Progenitor cell of endocrine pancreas (in vitro differentiated cells): ENCODE measurements around the gene RAB1A. TPM values are rescaled to one million over a fixed set of nuclear protein-coding genes. Genes with fewer than 3 reads are reported as not detected.

Experiments used
- DNase-seq: peaks from one replicate; pipeline ENCODE4 v3.0.0; 2021; ENCODE audit warnings: low spot score; ENCODE audit not compliant: unreplicated experiment
- H3K27ac Mint-ChIP-seq: 2 replicates; pipeline ENCODE4 v1.8.0; 2021; ENCODE audit warnings: mild to moderate bottlenecking, moderate library complexity, mixed read lengths
- H3K27me3 Mint-ChIP-seq: 2 replicates; pipeline ENCODE4 v1.8.0; 2021; ENCODE audit warnings: mixed read lengths
- H3K36me3 Mint-ChIP-seq: 2 replicates; pipeline ENCODE4 v1.8.0; 2022; ENCODE audit warnings: mixed read lengths; ENCODE audit not compliant: insufficient read depth
- H3K4me1 Mint-ChIP-seq: 2 replicates; pipeline ENCODE4 v1.8.0; 2021; ENCODE audit warnings: low read depth, mixed read lengths
- H3K4me3 Mint-ChIP-seq: 2 replicates; pipeline ENCODE4 v1.8.0; 2021; ENCODE audit warnings: low read depth, mild to moderate bottlenecking, moderate library complexity, mixed read lengths
- H3K9me3 Mint-ChIP-seq: 2 replicates; pipeline ENCODE4 v1.8.0; 2021; ENCODE audit warnings: low read depth, mixed read lengths
- total RNA-seq: library from RNA; stranded (reverse); gene quantifications from 2 replicates; pipeline ENCODE4 v1.2.1, GENCODE V29; 2021
- TF ChIP-seq, protein P1 (sequence below): fragments of 200-600 bp; sonication (generic); IDR thresholded peaks from one replicate; pipeline ENCODE4 v1.5.0; 2021; ENCODE audit warnings: antibody characterized with exemption, mild to moderate bottlenecking; ENCODE audit not compliant: unreplicated experiment

Gene RAB1A
- total RNA-seq, 1 donor from 2014 or later, result 134 TPM

DNA sequence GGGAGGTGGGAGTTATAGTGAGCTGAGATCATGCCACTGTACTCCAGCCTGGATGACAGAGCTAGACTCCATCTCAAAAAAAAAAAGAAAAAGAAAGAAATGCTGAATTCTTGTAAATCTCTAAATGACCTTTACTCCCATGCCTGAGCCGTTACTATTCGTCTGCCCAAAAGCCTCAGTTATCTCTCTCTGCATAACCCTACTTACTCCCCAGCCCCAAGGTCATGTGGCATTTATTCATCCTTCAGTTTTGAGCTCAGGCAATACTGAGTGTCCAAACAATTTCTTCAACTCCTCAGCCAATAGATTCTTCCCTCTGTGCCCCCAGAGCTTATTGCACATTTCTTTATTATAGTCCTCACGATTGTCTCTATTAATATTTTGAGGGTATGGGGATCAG, 28.8 kb downstream of the RAB1A start:
- peaks cover 18% of the 10 kb centered on the region for H3K36me3 Mint-ChIP-seq
- no peak for DNase-seq
- H3K27me3 Mint-ChIP-seq, result no peaks in the 10 kb centered on the region
- no peaks in the 10 kb centered on the region for H3K4me1 Mint-ChIP-seq
- no peaks in the 10 kb centered on the region for H3K9me3 Mint-ChIP-seq
- TF ChIP-seq, protein P1, sequence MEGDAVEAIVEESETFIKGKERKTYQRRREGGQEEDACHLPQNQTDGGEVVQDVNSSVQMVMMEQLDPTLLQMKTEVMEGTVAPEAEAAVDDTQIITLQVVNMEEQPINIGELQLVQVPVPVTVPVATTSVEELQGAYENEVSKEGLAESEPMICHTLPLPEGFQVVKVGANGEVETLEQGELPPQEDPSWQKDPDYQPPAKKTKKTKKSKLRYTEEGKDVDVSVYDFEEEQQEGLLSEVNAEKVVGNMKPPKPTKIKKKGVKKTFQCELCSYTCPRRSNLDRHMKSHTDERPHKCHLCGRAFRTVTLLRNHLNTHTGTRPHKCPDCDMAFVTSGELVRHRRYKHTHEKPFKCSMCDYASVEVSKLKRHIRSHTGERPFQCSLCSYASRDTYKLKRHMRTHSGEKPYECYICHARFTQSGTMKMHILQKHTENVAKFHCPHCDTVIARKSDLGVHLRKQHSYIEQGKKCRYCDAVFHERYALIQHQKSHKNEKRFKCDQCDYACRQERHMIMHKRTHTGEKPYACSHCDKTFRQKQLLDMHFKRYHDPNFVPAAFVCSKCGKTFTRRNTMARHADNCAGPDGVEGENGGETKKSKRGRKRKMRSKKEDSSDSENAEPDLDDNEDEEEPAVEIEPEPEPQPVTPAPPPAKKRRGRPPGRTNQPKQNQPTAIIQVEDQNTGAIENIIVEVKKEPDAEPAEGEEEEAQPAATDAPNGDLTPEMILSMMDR, result no peak
- no peak overlapping the region for H3K4me3 Mint-ChIP-seq
- H3K27ac Mint-ChIP-seq, result peak overlapping the region; percentile 49

DNA sequence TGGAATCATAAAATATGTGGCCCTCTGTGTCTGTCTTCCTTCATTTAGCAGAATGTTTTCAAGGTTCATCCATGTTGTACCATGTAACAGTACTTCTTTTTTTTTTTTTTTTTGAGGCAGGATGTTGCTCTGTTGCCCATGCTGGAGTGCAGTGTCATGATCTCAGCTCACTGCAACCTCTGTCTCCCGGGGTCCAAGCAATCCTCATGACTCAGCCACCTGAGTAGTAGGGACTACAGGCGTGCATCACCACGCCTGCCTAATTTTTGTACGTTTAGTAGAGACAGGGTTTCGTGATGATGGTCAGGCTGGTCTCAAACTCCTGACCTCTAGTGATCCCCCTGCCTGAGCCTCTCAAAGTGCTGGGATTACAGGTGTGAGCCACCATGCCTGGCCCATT, 31.2 kb downstream of the RAB1A start:
- H3K36me3 Mint-ChIP-seq, result peaks cover 21% of the 10 kb centered on the region
- no peaks in the 10 kb centered on the region for H3K27me3 Mint-ChIP-seq
- H3K9me3 Mint-ChIP-seq, result no peaks in the 10 kb centered on the region
- TF ChIP-seq, protein P1, result no peak
- H3K4me1 Mint-ChIP-seq, result no peaks in the 10 kb centered on the region
- no peak overlapping the region for H3K4me3 Mint-ChIP-seq
- no peak for DNase-seq
- no peak overlapping the region for H3K27ac Mint-ChIP-seq

DNA sequence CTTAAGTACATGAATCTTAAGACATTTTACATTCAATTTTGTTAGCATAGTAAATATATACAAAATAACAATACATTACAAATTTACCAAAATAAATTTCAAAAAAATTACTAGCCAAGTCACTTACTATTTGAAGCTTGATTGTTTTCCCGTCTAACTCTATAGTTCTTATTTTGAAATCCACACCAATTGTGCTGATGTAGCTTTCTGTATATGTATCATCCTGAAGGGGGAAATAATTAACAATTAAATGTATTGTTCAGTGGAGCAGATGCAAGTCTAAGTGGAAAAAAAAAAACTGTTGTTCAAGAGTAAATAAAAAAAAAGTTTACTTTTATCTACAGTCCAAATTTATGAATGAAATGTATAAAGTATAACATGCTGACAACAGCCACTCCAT, 32.1 kb downstream of the RAB1A start:
- TF ChIP-seq, protein P1, result no peak
- Mint-ChIP-seq H3K27ac (no peak overlapping the region), H3K9me3 (no peaks in the 10 kb centered on the region), H3K36me3 (peaks cover 27% of the 10 kb centered on the region), H3K4me3 (no peak overlapping the region), H3K4me1 (no peaks in the 10 kb centered on the region), H3K27me3 (no peaks in the 10 kb centered on the region)
- DNase-seq, result no peak

DNA sequence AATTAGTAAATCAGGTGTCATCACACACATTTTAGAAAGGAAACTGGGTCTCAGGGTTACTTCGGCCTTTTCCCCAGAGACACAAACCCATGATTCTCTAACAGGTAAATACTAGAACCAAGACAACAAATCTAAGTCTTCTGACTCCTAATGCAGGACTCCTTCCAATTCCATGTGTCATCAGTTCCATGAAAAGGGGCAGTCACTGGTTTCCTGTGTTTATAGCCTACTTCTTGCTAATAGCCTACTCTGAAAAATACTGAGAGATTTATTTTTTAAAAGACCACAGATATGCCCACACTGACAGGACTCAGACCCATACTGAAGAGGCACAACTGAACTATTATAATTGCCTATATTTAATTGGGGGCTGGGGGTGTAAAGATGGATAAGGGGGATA, 33.0 kb downstream of the RAB1A start:
- Mint-ChIP-seq H3K27me3 (no peaks in the 10 kb centered on the region), H3K4me3 (no peak overlapping the region), H3K9me3 (no peaks in the 10 kb centered on the region), H3K4me1 (no peaks in the 10 kb centered on the region), H3K36me3 (peaks cover 30% of the 10 kb centered on the region), H3K27ac (no peak overlapping the region)
- no peak for DNase-seq
- TF ChIP-seq, protein P1, result no peak

DNA sequence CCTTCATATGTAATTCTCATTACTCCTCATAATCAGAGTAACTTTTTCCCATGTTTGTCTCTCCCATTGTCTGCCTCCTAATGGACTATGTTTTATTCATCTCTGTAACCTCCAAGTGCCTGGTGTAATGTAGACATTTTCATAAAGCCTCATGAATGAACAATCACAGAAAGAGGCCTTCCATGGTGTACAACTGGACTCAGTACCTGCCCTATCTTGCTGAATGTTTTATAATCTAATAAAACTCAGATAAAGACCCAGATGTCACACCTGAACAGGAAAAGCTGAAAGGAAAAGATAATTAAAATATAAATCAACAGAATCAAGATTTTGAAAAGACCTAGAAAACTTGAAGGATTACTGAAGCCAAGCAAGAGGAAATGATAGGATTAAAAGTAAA, 36.7 kb downstream of the RAB1A start:
- H3K27ac Mint-ChIP-seq, result peak overlapping the region; percentile 60
- H3K4me1 Mint-ChIP-seq, result peaks cover 5% of the 10 kb centered on the region
- peaks cover 31% of the 10 kb centered on the region for H3K36me3 Mint-ChIP-seq

More for the DNA sequence above, 36.7 kb downstream of the RAB1A start:
- H3K27me3 Mint-ChIP-seq, result no peaks in the 10 kb centered on the region
- no peaks in the 10 kb centered on the region for H3K9me3 Mint-ChIP-seq
- no peak overlapping the region for H3K4me3 Mint-ChIP-seq
- TF ChIP-seq, protein P1, result no peak
- DNase-seq, result no peak
